Cortex of kidney (tissue), 1 donor: Measurements from ENCODE around the gene DHRS2.
"Not testable (repeated sequence)": the region's sequence is repeated elsewhere in the genome, so short reads cannot be mapped to it uniquely, and the experiment has no call there.

Experiments used
- DNase-seq: peaks from one replicate; lab custom pipeline; 2025; lab: John Stamatoyannopoulos, UW

Gene DHRS2

GRCh38 chr14:23633160-23633701, 2.9 kb upstream of the DHRS2 start:
- DNase-seq: no peak

- DNase-seq: not testable (repeated sequence)
Measured at GRCh38 chr14:23634698-23635412, 1.3 kb upstream of the DHRS2 start.

- DNase-seq: not testable (repeated sequence)
Measured at GRCh38 chr14:23637312-23637654, 1.1 kb downstream of the DHRS2 start.

- not testable (repeated sequence) for DNase-seq
Measured at GRCh38 chr14:23637655-23638413, 1.7 kb downstream of the DHRS2 start.

- DNase-seq: no peak
Measured at GRCh38 chr14:23638414-23639047, 2.4 kb downstream of the DHRS2 start.

GRCh38 chr14:23639048-23639890, 3.1 kb downstream of the DHRS2 start:
- no peak for DNase-seq

GRCh38 chr14:23639891-23640523, 3.8 kb downstream of the DHRS2 start:
- no peak for DNase-seq

- no peak for DNase-seq
Measured at GRCh38 chr14:23640524-23641141, 4.5 kb downstream of the DHRS2 start.

GRCh38 chr14:23641180-23641914, 5.2 kb downstream of the DHRS2 start:
- no peak for DNase-seq

- DNase-seq: no peak
Measured at GRCh38 chr14:23641915-23642588, 5.9 kb downstream of the DHRS2 start.

- no peak for DNase-seq
Measured at GRCh38 chr14:23643533-23644194, 7.5 kb downstream of the DHRS2 start.

- DNase-seq: no peak
Measured at GRCh38 chr14:23644195-23644918, 8.2 kb downstream of the DHRS2 start.

- DNase-seq: no peak
Measured at GRCh38 chr14:23644919-23645336, 8.8 kb downstream of the DHRS2 start.

GRCh38 chr14:23645504-23645811, 9.3 kb downstream of the DHRS2 start:
- no peak for DNase-seq

- no peak for DNase-seq
Measured at GRCh38 chr14:23645812-23646647, 9.9 kb downstream of the DHRS2 start.

- no peak for DNase-seq
Measured at GRCh38 chr14:23646648-23647549, 10.7 kb downstream of the DHRS2 start.

GRCh38 chr14:23647619-23648018, 11.5 kb downstream of the DHRS2 start:
- DNase-seq: no peak
